ENCODE measurements around the gene ZKSCAN4.
A peak's percentile ranks its signal among the peaks of the same experiment; 100 is the strongest.

ZKSCAN4 gene

DNA sequence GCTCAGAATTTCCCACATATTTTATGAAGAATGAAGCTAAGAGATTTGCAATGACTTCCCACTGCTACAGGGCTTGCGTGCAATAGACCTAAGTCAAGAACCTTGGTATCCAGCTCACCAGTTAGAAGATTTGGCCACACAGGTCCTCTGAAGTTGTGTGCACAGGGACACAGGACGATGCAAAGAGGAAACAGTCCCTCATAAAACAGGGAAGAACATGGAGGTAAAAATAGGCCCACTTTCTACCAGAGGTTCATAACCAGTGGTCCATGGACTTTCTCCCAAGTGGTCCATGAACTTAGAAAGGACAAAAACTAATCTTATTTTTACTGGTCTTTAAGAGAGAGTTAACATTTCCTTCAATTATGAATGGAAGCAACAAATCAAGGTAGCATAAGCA is 1.3 kb downstream of the ZKSCAN4 start:
- no peak for DNase-seq (ENCODE audit: low read depth in 4 of 4, low spot score in 1 of 4)

DNA sequence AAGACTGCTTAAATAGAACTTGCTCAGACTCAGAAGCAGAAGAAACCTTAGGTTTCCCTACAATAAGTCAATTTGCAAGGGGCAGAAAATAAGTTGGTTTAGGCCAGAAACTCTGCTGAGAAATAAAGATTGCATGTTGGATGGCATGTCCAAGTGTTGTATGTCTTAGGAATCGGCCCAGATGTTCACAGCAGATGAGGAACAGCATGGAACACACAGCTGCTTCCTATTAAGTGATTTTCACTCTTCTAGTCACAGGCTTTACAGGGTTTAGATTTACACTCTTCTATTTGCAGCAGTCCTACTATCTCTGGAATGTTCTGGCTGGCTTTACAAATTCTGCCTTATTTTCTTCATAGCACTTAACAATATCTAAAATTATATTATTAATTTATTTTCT is 3.2 kb downstream of the ZKSCAN4 start:
- no peak for DNase-seq (ENCODE audit: low read depth in 4 of 4, low spot score in 1 of 4)

DNA sequence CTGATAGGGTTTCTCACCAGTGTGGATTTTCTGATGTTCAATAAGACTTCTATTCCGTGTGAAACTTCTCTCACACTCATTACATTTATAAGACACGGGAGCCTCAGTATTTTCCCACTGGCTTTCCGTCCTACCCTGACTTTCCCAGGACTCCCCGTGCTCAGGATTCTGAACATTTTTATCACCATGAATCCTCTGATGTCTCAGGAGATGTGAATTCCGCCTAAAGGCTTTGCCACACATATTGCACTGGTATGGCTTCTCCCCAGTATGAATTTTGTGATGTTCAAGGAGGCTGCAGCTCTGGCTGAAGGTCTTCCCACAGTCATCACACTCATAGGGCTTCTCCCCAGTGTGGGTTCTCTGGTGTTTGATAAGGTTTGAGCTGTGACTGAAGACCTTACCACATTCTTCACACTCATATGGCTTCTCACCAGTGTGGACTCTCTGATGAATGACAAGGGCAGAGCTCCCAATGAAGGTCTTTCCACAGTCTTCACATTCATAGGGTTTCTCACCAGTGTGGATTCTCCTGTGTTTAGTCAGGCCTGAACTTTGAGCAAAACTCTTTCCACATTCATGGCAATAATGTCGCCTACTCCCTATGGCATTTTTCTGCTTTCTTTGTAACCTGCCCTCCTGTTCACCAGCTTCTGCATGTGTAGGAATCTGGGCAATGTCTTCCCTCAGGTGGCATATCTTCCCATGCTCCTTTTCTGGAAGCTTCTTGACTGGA is 6.7 kb downstream of the ZKSCAN4 start:
- DNase-seq (ENCODE audit: low read depth in 4 of 4, low spot score in 1 of 4) = no peak

- no peak for DNase-seq (ENCODE audit: low read depth in 4 of 4, low spot score in 1 of 4)
Observed at GRCh38 chr6:28243946-28244345, 8.1 kb downstream of the ZKSCAN4 start.

GRCh38 chr6:28240471-28240870 is 11.6 kb downstream of the ZKSCAN4 start:
- no peak for DNase-seq (ENCODE audit: low read depth in 4 of 4, low spot score in 1 of 4)

DNA sequence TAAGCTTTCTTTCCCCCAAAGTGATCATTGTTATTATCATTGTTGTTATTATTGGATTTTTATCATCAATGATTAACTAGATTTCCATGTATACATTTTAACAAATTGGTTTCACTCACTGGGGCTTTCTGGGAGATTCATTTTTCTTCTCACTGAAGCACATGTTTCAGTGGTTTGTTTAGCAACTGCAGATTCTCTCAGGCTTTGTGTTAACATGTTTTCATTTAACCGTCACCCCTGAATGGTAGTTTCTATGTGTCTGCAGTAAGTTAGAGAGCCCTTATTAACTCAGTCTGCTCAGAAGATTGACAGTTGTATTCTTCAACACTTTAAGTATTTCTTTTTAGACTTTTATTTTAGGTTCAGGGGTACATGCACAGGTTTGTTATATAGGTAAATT is 12.4 kb downstream of the ZKSCAN4 start:
- no peak for DNase-seq (ENCODE audit: low read depth in 4 of 4, low spot score in 1 of 4)

- no peak for DNase-seq (ENCODE audit: low read depth in 4 of 4, low spot score in 1 of 4)
Observed at GRCh38 chr6:28235912-28236452, 16.1 kb downstream of the ZKSCAN4 start.

GRCh38 chr6:28232785-28233184 is 19.3 kb downstream of the ZKSCAN4 start:
- DNase-seq (ENCODE audit: low read depth in 4 of 4, low spot score in 1 of 4) = no peak

DNA sequence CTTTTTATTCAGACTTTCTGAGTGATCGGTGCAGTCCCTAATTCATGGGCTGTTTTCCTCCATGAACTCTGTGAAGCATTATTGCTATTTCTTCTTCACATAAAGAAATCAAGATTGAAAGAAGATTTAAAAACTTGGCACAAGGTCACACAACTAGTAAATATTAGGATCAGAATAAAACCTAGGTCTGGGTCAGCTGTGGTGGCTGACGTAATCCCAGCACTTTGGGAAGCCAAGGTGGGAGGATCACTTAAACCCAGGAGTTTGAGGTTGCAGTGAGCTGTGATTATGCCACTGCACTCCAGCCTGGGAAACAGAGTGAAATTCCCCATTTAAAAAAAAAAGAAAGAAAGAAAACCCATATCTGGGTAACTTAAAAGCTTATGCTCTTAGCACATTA is 25.6 kb downstream of the ZKSCAN4 start:
- no peak for DNase-seq (ENCODE audit: low read depth in 4 of 4, low spot score in 1 of 4)

- peak in 2 of 4 experiments; percentile 9 to 20 for DNase-seq (ENCODE audit: low read depth in 4 of 4, low spot score in 1 of 4)
Observed at GRCh38 chr6:28225056-28225834, 26.8 kb downstream of the ZKSCAN4 start, which contains the start of gene ZSCAN9. ZSCAN9 (plus strand) TSS chr6:28225275; CDS start chr6:28227085, 1,810 bp downstream.

- DNase-seq (ENCODE audit: low read depth in 4 of 4, low spot score in 1 of 4) = no peak
Observed at GRCh38 chr6:28224131-28225055, 27.7 kb downstream of the ZKSCAN4 start.

DNA sequence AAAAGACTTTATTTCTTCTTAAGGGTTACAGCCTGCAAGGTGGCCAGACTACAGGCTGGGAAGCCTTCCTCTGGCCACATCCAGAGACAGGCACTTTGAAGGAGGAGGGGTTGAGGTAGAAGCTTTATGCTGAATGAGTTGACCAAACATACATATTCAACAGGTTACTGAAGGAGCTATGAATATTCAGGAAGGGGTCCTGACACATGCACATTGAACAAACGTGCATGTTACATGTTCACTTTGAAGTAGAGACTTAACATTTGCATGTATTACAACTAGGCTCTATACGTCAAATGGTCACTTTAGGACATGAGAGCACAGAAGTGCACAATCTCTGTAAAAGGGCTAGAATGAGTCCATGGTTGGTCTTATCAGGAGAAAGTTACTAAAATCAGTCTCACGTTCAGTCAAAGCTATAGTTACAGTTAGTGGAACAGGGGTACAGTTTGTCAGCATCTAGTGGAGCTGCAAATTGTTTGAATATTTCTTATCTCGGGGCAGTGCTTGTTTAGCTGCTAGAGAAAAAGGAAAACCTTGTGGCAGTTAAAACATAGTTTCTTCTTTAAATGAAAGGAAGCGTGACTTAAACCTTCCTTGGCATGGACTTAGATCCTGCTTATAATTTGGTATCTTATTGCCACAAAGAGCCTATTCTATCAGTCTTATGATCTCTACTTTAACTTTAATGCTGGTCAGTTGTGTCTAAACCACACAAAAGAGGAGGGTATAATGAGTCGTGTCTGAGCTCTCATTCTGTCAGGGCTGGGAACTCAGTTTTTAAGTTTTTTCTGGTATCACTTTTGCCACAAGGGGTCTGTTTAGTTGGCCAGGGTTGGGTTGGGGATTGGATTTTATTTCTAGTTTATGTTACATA is 31.6 kb downstream of the ZKSCAN4 start:
- DNase-seq (ENCODE audit: low read depth in 4 of 4, low spot score in 1 of 4) = no peak

- peak in 1 of 4 experiments; percentile 26 for DNase-seq (ENCODE audit: low read depth in 4 of 4, low spot score in 1 of 4)
Observed at GRCh38 chr6:28218312-28219248, 33.5 kb downstream of the ZKSCAN4 start.

GRCh38 chr6:28217890-28218289 is 34.2 kb downstream of the ZKSCAN4 start:
- no peak for DNase-seq (ENCODE audit: low read depth in 4 of 4, low spot score in 1 of 4)

GRCh38 chr6:28215425-28215824 is 36.6 kb downstream of the ZKSCAN4 start:
- no peak for DNase-seq (ENCODE audit: low read depth in 4 of 4, low spot score in 1 of 4)

DNA sequence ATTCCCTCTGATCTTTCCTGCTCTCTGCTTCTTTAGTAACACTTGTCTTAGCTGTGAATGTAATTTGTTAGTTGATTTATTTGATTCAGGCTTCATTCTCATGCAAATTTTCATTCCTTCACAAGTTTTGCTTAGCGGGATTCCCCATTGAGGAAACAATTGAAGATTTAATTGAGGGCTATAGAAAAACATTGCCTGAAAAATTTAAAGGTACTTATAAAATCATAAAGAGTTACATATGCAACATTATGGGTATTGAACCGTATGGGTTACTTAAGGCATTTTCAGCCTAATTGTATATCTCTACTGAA is 38.9 kb downstream of the ZKSCAN4 start:
- no peak for DNase-seq (ENCODE audit: low read depth in 4 of 4, low spot score in 1 of 4)

DNA sequence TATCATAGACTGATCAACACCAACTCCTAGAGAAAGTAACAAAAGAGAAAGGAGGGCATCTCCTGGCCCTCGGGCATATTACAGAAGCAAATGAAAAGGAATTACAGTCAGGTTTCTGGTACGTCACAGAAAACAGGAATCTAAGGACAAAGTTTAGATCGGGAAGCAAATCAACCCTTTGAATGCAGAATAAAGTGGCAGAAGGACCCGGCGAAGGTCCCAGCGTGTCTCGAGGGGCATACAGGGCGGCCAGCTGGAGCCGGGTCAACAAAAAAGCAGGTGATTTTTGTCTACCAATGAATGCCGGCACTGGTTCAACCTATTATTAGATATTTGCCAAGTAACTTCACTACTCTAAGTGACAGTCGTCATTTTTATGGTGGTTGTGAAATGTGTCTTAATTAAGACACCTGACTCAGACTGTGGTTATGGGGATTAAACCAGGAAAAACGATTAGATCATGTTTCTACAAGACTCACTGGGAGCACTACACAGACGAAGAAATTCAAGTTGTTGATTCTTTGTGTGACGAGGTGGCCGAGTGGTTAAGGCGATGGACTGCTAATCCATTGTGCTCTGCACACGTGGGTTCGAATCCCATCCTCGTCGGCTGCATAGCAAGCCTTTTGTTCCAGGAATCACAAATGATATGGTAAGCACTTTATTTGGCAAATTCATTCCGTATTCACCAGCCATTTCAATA is 39.4 kb downstream of the ZKSCAN4 start:
- peak in 3 of 4 experiments; percentile 52 to 59 (median 58) for DNase-seq (ENCODE audit: low read depth in 4 of 4, low spot score in 1 of 4)

DNA sequence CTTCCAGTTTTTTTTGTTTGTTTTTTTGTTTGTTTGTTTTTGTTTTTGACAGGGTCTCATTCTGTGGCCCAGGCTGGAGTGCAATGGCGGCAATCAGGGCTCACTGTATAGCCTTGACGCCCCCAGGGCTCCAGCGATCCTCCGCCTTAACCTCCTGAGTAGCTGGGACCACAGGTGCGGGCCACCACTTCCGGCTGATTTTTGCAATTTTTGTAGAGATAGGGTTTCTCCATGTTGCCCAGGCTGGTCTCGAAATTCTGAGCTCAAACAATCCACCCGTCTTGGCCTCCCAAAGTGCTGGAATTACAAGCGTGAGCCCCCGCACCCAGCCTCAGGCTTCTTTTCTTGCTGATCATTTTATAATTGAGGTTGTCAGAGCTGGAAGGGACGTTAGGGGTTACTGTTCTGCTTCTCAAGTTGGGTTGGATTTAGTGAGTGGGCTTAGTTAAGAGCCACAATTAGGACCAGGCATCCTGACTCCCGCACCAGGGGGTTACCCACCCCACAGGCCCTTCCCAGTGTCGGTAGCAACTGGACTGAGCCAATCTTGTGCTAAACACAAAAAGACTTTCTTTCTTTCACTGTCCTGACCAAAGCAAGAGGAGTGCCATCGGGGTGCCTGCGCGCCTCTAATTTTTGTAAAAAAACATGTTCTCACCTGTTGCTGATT is 40.1 kb downstream of the ZKSCAN4 start:
- DNase-seq (ENCODE audit: low read depth in 4 of 4, low spot score in 1 of 4) = no peak
